PC-3 (cell line): ENCODE results near the gene ZNF423. TPM values are rescaled to one million over a fixed set of nuclear protein-coding genes. Genes with fewer than 3 reads are reported as not detected.

Source experiments
- ATAC-seq: fragments of 200-7000 bp; cut with Tn5 transposase; 2 replicates; pipeline ENCODE4 v1.9.1; 2020; ENCODE audit warnings: mild to moderate bottlenecking, moderate library complexity
- BruUV-seq: library from RNA; stranded (reverse); fragments of 400-500 nt; replicated peaks from 2 replicates; lab custom pipeline; 2021; lab: Mats Ljungman, UMichigan
- CTCF ChIA-PET: fragments of 300-600 bp; sonication (Branson Sonifier 250); formaldehyde crosslinking; loops from one replicate; lab custom pipeline; 2022; ENCODE audit warnings: antibody characterized with exemption; lab: Charles Lee
- POLR2A ChIA-PET: fragments of 300-600 bp; sonication (Branson Sonifier 250); formaldehyde crosslinking; loops from one replicate; lab custom pipeline; 2022; ENCODE audit warnings: antibody characterized with exemption; ENCODE audit not compliant: unreplicated experiment; lab: Charles Lee
- DNase-seq: peaks from one replicate; pipeline ENCODE4 v3.0.0-alpha.2; 2015
- H2AFZ ChIP-seq: fragments of 300-600 bp; sonication (generic); 2 replicates; pipeline ENCODE4 v1.6.0; 2016; ENCODE audit warnings: antibody characterized with exemption, low read length
- H3F3A ChIP-seq: fragments of 300-600 bp; sonication (generic); one replicate; pipeline ENCODE4 v1.6.0; 2017; ENCODE audit warnings: antibody characterized with exemption, low read length, control low read depth, mild to moderate bottlenecking; ENCODE audit not compliant: unreplicated experiment
- H3K27ac ChIP-seq: fragments of 300-600 bp; sonication (generic); 2 replicates; pipeline ENCODE4 v1.5.1; 2016; ENCODE audit warnings: mild to moderate bottlenecking, low read length
- H3K27me3 ChIP-seq: fragments of 300-600 bp; sonication (generic); 2 replicates; pipeline ENCODE4 v1.6.1; 2016; ENCODE audit warnings: low read length, mixed read lengths
- H3K36me3 ChIP-seq: fragments of 300-600 bp; sonication (generic); 2 replicates; pipeline ENCODE4 v1.6.1; 2016; ENCODE audit warnings: low read depth, mixed run types, low read length, mixed read lengths
- H3K4me1 ChIP-seq: fragments of 300-600 bp; sonication (generic); 2 replicates; pipeline ENCODE4 v1.5.1; 2016; ENCODE audit warnings: low read length; ENCODE audit not compliant: insufficient read depth
- H3K4me2 ChIP-seq: fragments of 300-600 bp; sonication (generic); 2 replicates; pipeline ENCODE4 v1.6.0; 2016; ENCODE audit warnings: low read length
- H3K4me3 ChIP-seq: fragments of 300-600 bp; sonication (generic); 2 replicates; pipeline ENCODE4 v1.5.1; 2016; ENCODE audit warnings: mild to moderate bottlenecking, low read length, mixed read lengths
- H3K79me2 ChIP-seq: fragments of 300-600 bp; sonication (generic); 2 replicates; pipeline ENCODE4 v1.6.1; 2017; ENCODE audit warnings: low read length, mixed read lengths
- H3K9ac ChIP-seq: fragments of 300-600 bp; sonication (generic); 2 replicates; pipeline ENCODE4 v1.6.0; 2016; ENCODE audit warnings: mild to moderate bottlenecking, low read length
- H3K9me2 ChIP-seq: fragments of 300-600 bp; sonication (generic); replicated peaks from 2 replicates; pipeline ENCODE4 v1.6.1; 2016; ENCODE audit warnings: mixed run types, low read length, mixed read lengths
- H3K9me3 ChIP-seq: fragments of 300-600 bp; sonication (generic); 2 replicates; pipeline ENCODE4 v1.6.1; 2016; ENCODE audit warnings: low read length, mixed read lengths
- H4K20me1 ChIP-seq: fragments of 300-600 bp; sonication (generic); 2 replicates; pipeline ENCODE4 v1.6.1; 2016; ENCODE audit warnings: low read length, mixed read lengths
- EZH2 ChIP-seq: fragments of 300-600 bp; sonication (generic); IDR thresholded peaks from one replicate; pipeline ENCODE4 v1.6.1; 2017; ENCODE audit warnings: antibody characterized with exemption, mild to moderate bottlenecking, low read length; ENCODE audit not compliant: unreplicated experiment
- EZH2phosphoT487 ChIP-seq: fragments of 300-600 bp; sonication (generic); IDR thresholded peaks from 2 replicates; pipeline ENCODE4 v1.6.1; 2018; ENCODE audit warnings: mild to moderate bottlenecking, antibody characterized with exemption, low read length, borderline replicate concordance
- intact Hi-C: fragments of 100-400 bp; cut with micrococcal nuclease; formaldehyde crosslinking; loops from 2 replicates; pipeline ENCODE4 v1.9.0; 2023
- total RNA-seq: library from RNA; depleted of rRNA; stranded (reverse); fragments of >200 nt; gene quantifications from 2 replicates; pipeline ENCODE4 v1.2.3, GENCODE V29; 2014
- TF ChIP-seq, protein P1 (sequence below): fragments of 300-600 bp; sonication (generic); conservative IDR thresholded peaks from 2 replicates; pipeline ENCODE4 v1.5.1; 2017; ENCODE audit warnings: antibody characterized with exemption, low read depth, mild to moderate bottlenecking, low read length

ZNF423 gene
- total RNA-seq, 1 experiment from 2014 or later = not detected

DNA sequence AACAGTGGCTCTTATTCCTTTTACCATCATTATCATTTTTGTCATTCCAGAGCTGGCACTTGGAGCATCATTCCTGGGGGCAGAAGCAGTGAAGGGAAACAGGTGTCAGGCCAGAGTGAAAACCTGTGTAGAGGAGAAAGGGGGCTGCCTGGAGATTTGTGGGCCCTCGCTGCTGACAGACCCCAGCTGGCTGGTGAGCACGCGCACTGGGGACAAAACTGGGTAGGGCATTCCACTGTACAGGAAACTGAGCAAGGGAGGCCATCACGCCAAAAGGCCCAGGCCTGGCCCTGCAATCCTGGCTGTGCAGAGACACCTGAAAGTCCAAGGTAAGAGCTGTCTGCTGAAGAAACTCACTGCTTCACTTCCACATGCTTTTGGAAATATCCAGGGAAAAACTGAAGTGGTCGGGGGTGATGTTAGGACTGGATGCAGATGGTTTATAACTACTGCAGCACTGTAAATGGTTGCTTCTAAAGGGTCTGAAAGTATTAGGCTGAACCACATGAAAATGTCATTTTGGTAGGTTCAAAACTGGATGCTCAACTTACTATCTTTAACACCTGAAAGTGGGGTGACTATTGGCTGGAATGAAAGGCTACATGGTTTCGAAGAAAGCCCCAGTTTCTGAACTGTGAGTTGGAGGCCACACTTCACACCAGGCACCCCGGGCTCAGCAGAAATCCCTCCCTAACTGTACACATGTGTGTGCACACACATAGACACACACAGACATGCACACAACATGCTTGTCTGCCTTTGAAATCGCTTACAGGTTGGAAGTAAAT lies 257.3 kb downstream of the ZNF423 start:
- H2AFZ ChIP-seq = no peak overlapping the region
- ChIA-PET CTCF (no interaction called here), POLR2A (no interaction called here)
- intact Hi-C loops = no loop called here
- ATAC-seq (no peak), DNase-seq (no peak)
- no peaks in the 10 kb centered on the region for H3K9me3 ChIP-seq
- H3K27ac ChIP-seq = no peak overlapping the region
- no peaks in the 10 kb centered on the region for H3K9me2 ChIP-seq
- no peaks in the 10 kb centered on the region for H3K4me1 ChIP-seq
- no peak for TF ChIP-seq EZH2phosphoT487
- TF ChIP-seq, protein P1, sequence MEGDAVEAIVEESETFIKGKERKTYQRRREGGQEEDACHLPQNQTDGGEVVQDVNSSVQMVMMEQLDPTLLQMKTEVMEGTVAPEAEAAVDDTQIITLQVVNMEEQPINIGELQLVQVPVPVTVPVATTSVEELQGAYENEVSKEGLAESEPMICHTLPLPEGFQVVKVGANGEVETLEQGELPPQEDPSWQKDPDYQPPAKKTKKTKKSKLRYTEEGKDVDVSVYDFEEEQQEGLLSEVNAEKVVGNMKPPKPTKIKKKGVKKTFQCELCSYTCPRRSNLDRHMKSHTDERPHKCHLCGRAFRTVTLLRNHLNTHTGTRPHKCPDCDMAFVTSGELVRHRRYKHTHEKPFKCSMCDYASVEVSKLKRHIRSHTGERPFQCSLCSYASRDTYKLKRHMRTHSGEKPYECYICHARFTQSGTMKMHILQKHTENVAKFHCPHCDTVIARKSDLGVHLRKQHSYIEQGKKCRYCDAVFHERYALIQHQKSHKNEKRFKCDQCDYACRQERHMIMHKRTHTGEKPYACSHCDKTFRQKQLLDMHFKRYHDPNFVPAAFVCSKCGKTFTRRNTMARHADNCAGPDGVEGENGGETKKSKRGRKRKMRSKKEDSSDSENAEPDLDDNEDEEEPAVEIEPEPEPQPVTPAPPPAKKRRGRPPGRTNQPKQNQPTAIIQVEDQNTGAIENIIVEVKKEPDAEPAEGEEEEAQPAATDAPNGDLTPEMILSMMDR = no peak
- no peak for TF ChIP-seq EZH2
- H4K20me1 ChIP-seq = no peaks in the 10 kb centered on the region
- H3K9ac ChIP-seq = no peak overlapping the region
- H3K36me3 ChIP-seq = no peaks in the 10 kb centered on the region
- no peak overlapping the region for H3K4me2 ChIP-seq
- H3K4me3 ChIP-seq = no peak overlapping the region
- H3K79me2 ChIP-seq = no peaks in the 10 kb centered on the region
- peaks cover 65% of the 10 kb centered on the region for H3K27me3 ChIP-seq
- no TSS peak for BruUV-seq
- H3F3A ChIP-seq = no peaks in the 10 kb centered on the region

DNA sequence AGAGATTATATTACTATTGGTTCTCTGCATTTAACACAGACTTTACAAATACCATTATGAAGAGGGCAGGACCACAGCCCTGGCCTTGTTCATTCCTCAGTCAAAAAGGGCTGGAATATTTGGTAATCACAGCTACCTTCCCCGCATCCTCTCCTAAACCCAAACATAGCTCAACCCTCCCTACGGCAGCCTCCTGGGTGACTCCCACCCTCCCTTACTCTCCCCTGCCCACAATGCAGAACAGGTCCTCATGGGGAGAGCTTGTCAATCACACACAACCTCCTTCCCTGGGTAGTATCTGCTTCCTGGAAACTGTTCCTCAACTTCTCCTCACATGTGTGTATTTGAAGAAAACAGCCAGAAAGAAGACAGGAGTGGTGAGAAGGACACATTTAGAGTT lies 258.1 kb downstream of the ZNF423 start:
- no peak overlapping the region for H3K9ac ChIP-seq
- CTCF ChIA-PET = no interaction called here
- no peak for DNase-seq
- BruUV-seq = no TSS peak
- H3F3A ChIP-seq = no peaks in the 10 kb centered on the region
- no peak overlapping the region for H3K4me3 ChIP-seq
- H3K4me2 ChIP-seq = no peak overlapping the region
- H3K9me3 ChIP-seq = no peaks in the 10 kb centered on the region
- H3K27ac ChIP-seq = no peak overlapping the region
- H3K9me2 ChIP-seq = no peaks in the 10 kb centered on the region
- H2AFZ ChIP-seq = no peak overlapping the region
- POLR2A ChIA-PET = no interaction called here
- no peaks in the 10 kb centered on the region for H3K79me2 ChIP-seq
- no peaks in the 10 kb centered on the region for H3K36me3 ChIP-seq
- no peaks in the 10 kb centered on the region for H3K4me1 ChIP-seq
- intact Hi-C loops = no loop called here
- peaks cover 60% of the 10 kb centered on the region for H3K27me3 ChIP-seq
- H4K20me1 ChIP-seq = no peaks in the 10 kb centered on the region
- TF ChIP-seq EZH2 (no peak), EZH2phosphoT487 (no peak)
- TF ChIP-seq, protein P1 = no peak
- no peak for ATAC-seq

DNA sequence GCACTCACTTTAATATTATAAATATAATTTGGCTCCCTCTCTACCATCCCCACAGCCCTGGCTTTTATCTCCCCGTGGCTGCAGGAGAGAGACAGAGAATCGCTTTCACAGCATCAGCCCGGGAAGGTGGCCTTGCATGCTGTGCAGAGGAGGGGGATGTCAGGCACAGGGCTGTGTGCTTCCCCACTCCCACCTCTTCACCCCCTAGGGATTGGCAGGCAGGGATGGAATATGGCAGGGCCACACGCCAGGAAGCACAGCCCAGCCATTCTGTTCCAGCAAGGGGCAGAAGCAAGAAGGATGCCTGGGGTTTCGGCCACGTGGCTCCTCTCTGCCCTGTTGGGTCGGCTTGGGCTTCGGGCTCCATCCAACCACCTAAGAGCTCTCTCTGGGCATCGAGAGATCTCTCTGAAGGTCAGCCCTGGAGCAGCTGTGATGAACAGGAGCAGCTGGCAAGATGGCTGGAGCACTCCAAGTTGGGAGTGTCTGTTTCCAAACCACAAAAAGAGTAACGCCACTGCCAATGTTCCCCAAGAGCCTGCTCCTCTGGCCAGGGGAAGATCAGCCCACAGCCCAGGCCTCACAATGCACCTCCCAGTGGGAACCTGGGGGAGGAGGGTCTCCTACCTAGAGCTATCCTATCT lies 259.1 kb downstream of the ZNF423 start:
- Histone ChIP-seq H3K9me3 (no peaks in the 10 kb centered on the region), H3K4me1 (no peaks in the 10 kb centered on the region), H2AFZ (no peak overlapping the region), H3K4me3 (no peak overlapping the region), H3K4me2 (no peak overlapping the region), H3K27ac (no peak overlapping the region), H3K9ac (no peak overlapping the region), H3K36me3 (no peaks in the 10 kb centered on the region), H3K79me2 (no peaks in the 10 kb centered on the region), H3K9me2 (no peaks in the 10 kb centered on the region), H3K27me3 (peaks cover 50% of the 10 kb centered on the region), H4K20me1 (no peaks in the 10 kb centered on the region), H3F3A (no peaks in the 10 kb centered on the region)
- ChIA-PET CTCF (no interaction called here), POLR2A (no interaction called here)
- TF ChIP-seq EZH2phosphoT487 (no peak), EZH2 (no peak)
- TF ChIP-seq, protein P1 = no peak
- intact Hi-C loops = no loop called here
- no TSS peak for BruUV-seq
- ATAC-seq = no peak
- DNase-seq = no peak
